Measurements from ENCODE around the gene ERGIC3.
"Not testable (repeated sequence)": the region's sequence is repeated elsewhere in the genome, so short reads cannot be mapped to it uniquely, and the experiment has no call there.

The ERGIC3 gene

DNA sequence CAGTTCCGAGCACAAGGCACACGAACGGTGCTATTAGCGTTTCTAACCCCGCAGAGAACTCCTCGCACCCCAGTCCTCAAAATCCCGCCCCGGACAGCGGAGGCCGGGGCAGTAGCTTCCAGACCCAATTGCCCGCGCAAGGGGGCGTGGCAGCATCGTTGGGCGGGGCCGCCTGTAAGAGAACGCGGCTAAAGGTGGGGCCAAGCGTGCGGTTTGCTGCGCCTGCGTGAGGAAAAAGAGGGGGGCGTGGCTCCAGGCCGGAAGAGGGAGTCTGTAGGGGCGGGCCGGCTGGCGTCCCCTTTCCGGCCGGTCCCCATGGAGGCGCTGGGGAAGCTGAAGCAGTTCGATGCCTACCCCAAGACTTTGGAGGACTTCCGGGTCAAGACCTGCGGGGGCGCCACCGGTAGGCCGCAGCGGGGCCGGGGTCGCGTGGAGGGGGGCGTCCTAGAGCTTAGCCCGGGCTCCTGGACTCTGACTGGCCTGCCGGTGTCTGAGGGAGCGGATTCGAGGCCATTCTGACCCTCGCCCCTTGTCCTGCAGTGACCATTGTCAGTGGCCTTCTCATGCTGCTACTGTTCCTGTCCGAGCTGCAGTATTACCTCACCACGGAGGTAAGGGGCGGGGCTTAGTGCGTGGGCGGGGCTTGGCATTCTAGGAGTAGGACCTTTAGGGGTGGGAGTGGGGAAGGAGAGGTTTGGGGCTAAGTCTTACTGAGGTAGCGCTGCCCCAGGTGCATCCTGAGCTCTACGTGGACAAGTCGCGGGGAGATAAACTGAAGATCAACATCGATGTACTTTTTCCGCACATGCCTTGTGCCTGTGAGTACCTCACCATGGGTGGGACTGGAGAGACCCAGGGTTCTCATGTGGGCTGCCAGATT is at the start of gene ERGIC3:
ERGIC3 (plus strand) TSS at position 296 of the 880 bp plus-strand sequence; CDS start at position 316, 20 bp downstream.
- peak; percentile 49 to 67 for DNase-seq

DNA sequence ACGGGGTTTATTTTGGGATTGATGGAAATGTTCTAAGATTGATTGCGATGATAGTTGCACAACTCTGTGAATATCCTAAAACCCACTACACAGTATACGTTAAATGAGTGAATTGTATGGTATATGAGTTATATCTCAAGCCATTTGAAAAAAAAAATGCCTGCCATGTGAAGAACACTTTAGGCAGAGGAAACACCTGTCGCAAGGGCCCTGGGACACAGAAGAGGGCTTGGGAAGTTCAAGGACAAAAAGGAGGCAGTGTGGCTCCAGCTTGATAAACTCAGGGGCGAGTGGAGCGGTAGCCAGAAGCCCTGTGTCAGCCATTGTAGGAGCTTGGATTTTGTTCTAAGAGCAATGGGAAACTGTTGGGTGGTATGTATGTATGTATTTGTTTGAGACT is 49.5 kb upstream of the ERGIC3 start:
- no peak for DNase-seq

DNA sequence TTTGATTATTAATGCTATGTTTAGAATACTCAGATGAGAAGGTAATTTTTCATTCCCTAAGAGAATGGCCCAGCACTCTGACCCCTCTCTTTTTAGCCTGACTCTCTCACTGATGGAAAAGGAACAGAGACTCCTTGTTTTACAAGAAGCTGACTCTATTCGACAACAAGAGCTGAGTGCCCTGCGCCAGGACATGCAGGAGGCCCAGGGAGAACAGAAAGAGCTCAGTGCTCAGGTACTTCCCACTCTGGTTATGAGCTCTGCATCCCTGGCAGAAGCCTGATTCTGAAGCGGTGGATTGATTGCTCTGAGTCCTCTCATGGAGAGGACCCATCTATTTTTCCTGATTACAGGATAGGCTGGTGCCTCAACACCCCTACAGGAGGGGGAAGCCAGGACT is 45.4 kb upstream of the ERGIC3 start:
- DNase-seq: no peak

DNA sequence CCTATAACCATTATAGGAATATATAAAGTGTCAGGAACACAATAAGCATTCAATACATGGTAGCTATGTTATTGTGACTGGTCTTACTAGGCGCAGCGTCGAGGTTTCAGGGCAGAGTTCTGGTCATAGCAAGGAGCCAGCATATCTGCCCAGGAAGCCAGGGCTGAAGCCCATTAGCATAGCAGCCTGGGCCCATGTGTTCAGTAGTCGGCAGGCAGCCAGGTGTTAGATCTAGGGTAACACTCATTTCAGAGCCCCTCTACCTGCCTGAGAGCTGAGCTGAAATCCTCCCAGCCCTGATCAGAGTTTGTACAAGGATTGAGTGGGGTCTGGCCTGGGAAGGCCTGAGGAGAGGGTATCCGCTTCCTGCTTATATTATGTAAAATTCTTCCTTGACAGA is 44.6 kb upstream of the ERGIC3 start:
- DNase-seq: no peak

DNA sequence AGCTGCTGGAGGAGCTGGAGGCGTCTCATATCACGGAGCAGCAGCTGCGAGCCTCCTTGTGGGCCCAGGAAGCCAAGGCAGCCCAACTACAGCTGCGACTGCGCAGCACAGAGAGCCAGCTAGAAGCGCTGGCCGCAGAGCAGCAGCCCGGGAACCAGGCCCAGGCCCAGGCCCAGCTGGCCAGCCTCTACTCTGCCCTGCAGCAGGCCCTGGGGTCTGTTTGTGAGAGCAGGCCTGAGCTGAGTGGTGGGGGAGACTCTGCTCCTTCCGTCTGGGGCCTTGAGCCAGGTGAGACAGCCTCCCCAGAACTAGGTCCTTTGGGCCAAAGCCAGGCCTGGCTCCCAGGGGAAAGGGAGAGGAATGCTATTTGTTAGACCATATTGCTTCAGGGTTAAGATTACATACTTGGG is 44.1 kb upstream of the ERGIC3 start:
- no peak for DNase-seq

DNA sequence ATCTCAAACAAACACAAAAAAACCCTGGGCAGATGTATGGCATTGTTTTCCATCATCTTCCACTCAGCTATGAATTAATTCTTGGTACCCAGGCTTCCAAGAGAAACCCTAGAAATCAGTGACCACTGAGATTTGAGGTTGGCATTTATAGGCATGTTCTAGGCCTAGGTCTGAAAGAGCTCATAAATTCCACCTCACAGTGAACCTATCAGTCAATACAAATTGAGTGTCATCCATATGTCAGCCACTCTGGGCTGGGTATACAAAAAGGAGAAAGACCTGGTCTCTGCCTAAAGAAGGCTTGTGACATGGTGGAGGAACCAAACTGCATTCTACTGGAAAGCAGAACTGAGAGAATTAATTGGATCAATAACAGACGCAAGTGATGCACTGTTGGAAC is 42.6 kb upstream of the ERGIC3 start:
- no peak for DNase-seq

DNA sequence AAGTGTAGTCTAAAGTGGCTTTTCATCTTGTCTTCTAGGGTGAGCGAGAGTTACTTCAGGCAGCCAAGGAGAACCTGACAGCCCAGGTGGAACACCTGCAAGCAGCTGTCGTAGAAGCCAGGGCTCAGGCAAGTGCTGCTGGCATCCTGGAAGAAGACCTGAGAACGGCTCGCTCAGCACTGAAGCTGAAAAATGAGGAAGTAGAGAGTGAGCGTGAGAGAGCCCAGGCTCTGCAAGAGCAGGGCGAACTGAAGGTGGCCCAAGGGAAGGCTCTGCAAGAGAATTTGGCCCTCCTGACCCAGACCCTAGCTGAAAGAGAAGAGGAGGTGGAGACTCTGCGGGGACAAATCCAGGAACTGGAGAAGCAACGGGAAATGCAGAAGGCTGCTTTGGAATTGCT is 39.5 kb upstream of the ERGIC3 start:
- no peak for DNase-seq

DNA sequence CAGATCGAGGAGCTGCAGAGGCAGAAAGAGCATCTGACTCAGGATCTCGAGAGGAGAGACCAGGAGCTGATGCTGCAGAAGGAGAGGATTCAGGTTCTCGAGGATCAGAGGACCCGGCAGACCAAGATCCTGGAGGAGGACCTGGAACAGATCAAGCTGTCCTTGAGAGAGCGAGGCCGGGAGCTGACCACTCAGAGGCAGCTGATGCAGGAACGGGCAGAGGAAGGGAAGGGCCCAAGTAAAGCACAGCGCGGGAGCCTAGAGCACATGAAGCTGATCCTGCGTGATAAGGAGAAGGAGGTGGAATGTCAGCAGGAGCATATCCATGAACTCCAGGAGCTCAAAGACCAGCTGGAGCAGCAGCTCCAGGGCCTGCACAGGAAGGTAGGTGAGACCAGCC is 38.6 kb upstream of the ERGIC3 start:
- DNase-seq: no peak

DNA sequence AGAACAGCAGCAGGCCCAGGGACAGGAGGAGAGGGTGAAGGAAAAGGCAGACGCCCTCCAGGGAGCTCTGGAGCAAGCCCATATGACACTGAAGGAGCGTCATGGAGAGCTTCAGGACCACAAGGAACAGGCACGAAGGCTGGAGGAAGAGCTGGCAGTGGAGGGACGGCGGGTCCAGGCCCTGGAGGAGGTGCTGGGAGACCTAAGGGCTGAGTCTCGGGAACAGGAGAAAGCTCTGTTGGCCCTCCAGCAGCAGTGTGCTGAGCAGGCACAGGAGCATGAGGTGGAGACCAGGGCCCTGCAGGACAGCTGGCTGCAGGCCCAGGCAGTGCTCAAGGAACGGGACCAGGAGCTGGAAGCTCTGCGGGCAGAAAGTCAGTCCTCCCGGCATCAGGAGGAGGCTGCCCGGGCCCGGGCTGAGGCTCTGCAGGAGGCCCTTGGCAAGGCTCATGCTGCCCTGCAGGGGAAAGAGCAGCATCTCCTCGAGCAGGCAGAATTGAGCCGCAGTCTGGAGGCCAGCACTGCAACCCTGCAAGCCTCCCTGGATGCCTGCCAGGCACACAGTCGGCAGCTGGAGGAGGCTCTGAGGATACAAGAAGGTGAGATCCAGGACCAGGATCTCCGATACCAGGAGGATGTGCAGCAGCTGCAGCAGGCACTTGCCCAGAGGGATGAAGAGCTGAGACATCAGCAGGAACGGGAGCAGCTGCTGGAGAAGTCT is 37.9 kb upstream of the ERGIC3 start:
- DNase-seq: peak; percentile 39 to 57

DNA sequence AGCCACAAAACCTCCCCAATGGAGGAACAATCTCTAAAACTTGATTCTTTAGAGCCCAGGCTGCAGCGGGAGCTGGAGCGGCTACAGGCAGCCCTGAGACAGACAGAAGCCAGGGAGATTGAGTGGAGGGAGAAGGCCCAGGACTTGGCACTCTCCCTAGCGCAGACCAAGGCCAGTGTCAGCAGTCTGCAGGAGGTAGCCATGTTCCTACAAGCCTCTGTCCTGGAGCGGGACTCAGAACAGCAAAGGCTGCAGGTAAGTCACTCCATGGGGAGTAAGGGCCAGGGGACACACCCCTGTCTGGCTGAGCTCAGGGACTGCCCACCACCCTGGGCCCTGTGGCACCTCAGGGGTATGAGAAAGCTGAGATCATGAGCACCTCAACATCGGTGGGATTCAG is 37.1 kb upstream of the ERGIC3 start:
- DNase-seq: peak in 1 of 2 experiments; percentile 1

DNA sequence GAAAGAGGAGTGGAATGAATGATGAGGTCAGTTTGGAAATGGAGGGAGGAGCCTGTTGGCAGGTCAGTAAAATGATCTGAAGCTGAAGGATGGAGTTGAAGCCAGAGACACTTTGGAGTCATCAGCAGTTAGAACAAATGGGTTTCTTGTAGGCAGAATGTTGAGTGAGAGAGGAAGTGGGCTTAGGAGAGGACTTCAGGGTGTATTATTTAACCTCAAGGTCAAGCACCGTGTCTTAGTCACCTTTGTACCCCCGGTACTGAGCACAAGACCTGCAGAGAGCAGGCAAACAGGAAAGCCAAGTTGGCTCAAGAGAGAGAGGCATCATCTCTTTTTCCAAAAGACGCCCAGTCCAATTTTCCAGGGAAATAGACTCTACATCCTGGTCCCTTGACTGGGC is 35.7 kb upstream of the ERGIC3 start:
- DNase-seq: no peak

DNA sequence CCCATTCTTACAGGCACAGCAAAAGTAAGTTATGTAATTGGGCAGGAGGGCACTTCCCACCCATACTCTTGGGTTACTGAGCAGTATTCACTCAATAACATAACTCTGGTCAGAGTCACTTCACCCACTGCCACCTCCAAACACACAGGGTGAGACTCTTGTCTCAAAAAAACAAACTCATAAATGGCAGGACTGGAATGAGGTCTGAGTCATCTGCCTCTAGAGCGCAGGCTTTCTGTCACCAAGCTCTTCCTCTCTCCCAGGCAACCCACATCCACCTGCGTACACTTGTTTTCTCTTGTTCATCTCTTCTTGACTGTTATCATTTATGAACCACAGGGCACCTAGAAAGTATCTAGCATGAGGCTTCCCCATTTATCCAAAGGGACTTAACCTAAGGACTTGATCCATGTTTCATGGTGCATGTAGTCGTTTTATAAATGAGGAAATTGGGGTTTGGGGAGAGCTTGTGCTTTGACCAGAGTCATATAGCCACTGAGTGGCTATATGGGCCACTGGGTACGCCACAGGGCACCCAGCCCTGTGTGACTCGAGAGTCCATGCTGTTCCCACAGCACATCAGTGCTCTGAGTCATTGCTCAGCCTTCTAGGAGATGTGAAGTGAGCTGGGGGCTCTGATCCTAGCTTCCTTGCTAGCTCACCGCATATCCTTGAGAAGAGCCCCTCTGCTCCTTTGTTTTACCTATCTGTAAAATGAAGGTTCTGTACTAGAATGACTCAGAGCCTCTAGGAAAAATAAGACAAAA is 34.8 kb upstream of the ERGIC3 start:
- no peak for DNase-seq

DNA sequence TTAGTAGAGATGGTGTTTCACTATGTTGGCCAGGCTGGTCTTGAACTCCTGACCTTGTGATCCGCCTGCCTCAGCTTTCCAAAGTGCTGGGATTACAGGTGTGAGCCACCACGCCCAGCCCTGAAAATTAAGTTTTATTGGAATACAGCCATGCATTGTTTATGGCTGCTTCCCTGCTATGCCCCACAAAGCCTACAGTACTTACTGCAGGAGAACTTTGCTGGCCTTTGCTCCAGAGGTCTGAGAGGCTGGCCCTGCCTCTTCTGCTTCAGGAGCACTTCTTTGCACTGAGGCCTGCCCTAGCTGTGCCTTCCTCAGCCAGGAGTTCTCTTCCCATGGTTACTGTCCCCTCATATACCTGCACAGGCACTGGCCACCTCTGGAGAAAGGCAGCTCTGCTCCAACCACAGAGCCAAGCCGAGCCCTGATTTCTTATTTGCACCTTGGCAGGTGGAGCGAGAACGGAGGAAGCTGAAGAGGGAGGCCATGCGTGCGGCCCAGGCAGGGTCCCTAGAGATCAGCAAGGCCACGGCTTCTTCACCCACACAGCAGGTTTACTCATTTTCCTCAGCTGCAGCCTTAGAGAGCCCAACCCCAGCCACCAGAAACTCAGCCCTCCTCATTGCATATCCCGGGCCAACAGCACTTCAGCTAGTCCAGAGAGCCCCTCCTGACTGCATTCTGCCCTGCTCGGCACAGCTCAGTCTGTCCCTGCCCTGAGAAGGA is 33.2 kb upstream of the ERGIC3 start:
- DNase-seq: no peak

DNA sequence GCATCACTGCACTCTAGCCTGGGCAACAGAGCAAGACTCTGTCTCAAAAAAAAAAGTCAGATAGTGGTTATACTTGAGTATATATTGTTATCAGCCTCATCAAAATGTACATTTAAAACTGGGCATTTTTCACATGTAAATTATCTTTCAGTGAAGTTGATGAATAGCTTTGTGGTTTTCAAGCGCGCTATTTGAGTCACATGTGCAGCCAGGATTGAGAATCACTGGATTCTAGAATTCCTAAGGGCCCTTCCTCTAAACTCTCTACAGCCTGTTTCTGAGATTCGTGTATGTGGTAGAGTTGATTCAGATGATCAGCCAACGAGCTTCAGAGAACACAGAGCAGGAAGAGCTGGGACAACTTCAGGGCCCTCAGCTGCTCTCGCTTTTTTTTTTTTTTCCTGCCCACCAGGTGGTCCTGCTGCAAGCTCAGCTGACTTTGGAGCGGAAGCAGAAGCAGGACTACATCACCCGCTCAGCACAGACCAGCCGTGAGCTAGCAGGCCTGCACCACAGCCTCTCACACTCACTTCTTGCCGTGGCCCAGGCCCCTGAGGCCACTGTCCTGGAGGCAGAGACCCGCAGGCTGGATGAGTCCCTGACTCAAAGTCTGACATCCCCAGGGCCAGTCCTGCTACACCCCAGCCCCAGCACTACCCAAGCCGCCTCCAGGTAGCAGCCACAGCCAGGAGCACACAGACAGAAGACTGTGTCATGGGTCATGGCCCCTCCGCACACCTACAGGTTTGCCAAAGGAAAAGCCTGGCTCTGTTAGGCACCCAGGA is 30.7 kb upstream of the ERGIC3 start:
- DNase-seq: no peak

DNA sequence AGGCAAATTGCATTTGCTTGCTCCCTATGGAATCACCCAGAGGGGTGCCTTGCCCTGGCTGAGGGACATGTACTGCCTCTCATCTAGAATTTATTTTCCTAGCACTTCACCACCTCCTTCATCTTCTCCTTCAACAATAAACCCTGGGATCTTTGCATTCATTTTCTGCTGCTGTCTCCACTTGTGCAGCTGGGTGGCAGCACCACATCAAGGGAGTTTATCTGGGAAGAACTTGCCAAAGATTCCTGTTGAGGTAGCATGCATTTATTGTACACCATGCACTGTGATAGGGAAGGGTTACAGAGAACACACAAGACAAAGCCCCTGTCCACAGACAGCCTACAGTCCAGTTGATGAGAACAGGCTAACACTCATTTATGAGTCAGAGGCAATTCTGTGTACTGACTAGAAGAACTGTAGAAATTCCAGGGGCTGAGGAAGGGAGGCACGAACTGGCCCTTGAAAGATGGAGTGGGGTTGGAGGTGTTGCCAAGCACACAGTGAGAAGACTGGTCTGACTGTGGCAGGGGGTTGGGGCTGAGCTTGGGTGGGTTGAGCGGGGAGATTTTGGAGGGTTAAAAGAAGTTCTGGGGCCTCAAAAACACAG is 30.0 kb upstream of the ERGIC3 start:
- no peak for DNase-seq

DNA sequence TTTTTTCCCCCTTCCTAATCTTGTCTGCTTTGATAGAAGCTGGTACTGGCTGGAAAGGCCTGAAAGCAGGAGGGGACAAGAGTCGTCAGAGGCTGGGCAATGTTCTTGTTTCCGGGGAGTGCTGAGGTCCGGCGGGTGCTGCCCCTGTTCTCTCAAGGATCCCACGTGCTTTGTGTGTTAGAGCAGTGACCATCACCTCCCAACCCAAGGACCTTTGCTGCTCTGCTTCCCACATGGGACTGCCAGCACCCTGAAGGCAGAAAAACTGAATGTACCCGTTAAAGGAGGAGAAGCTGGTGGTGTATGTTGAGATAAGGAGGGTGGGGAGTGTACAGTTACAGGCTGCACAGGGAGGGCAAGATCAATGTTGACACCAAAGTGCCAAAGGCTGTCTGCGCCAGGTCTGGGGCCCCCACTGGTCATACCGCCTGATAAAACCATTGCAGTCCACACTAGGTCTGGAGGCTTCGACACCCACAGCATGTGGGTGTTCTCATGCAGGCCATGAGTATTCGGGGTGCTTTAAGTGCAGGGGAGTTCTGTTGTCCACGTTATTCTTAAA is 27.4 kb upstream of the ERGIC3 start:
- no peak for DNase-seq

DNA sequence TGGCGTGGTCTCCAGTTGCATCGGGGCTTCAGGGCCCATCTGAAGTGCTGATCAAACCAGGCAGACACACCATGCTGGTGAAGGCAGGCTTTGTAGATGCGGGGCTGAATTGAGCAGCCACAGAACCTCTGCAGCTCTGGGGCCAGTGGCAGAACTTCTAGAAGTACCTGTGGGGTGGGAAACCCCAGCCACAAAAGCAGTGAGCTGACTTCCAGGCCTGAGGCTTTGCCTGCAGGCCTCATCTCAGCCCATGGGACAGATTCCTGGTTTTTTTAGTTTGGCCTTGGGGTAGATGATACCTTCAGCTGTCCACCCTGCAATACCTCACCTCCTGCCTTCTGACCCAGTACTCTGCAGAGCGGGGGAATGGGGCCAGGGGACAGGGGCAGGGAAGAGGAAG is 26.5 kb upstream of the ERGIC3 start:
- no peak for DNase-seq

DNA sequence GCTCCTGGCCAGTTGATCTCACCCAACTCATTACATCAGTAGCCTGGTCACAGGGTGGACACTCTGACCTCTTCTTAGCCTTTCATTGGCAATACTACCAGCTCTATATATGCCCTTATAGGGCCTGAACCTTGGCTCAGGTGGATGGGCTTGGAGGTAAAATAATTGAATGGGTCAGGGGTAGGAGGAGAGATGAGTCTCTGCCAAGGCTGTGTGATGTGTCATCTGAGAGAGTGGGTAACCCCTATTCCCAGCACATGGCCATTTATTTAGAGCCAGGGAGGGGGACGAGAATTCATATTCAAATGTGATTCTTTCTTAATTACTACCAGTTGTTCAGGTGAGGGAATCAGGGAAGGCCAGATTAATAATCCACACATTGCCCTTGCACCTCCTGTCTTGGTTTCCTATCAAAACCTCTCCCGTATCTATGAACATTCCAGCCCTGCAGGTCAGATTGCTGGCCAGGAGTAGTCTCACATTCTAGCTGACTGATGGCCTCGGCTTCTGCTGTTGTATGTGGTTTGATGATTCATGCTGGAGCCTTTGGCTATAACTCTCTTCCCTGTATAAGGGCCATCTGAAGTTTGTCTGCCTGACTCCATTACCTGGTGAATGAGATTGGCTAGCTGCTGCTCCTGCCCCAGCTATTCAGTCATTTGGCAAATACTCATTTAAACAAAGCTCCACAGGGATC is 25.8 kb upstream of the ERGIC3 start:
- DNase-seq: no peak

DNA sequence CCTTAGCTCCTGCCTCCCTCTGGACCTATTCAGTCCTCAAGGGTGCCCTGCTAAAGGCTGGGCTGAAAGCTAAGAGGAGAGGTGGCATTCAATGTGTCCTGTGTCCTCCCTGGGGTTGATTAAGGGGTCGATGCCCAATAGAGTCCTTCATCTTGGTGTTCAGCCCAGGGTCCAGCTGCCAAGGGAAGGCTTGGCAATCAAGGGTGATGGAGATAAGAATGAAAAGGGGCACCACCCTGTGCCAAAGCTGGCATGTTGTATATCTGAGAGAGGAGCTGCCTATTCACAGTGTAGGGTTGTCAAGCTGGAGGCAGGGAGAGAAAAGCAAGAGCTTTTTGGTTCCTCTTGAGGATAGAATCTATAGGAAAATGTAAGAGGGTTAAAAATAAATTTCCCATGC is 24.8 kb upstream of the ERGIC3 start:
- DNase-seq: no peak

DNA sequence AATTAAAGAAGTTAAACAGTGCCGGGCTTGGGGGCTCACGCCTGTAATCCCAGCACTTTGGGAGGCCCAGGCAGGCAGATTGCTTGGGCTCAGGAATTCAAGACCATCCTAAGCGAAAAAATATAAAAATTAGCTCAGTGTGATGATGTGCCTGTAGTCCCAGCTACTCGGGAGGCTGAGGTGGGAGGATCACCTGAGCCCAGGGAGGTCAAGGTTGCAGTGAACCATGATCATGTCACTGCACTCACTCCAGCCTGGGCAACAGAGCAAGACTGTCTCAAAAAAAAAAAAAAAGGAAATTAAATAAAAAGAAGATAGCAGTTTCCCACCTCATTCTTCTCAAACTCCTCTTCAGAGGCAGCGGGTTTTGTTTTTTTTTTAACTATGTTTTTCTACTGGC is 24.1 kb upstream of the ERGIC3 start:
- DNase-seq: not testable (repeated sequence)

DNA sequence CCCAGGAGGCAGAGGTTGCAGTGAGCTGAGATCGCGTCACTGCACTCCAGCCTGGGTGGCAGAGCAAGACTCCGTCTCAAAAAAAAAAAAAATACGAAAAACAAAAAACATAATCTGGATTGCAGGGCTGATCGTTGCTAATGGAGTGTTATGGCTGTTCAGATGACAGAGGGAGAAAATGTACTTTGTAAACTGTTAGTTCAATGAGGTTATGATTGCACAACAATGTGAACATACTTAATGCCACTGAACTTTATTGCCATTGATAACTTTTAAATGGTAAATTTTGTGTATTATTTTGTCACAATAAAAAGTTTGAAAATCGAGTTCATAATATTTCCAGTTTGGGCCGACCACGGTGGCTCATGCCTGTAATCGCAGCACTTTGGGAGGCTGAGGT is 22.9 kb upstream of the ERGIC3 start:
- no peak for DNase-seq

All from cerebellar nuclear complex (tissue), 1 donor.